DMS114 treated with DMSO at 0.1 percent for 48 hours (cell line): Measurements from ENCODE around the gene C1QTNF2.
"Not testable (repeated sequence)": the region's sequence is repeated elsewhere in the genome, so short reads cannot be mapped to it uniquely, and the experiment has no call there.

Experiments
- DNase-seq: peaks from one replicate; lab custom pipeline; 2025; ENCODE audit not compliant: unreplicated experiment; lab: John Stamatoyannopoulos, UW

The C1QTNF2 gene

GRCh38 chr5:160342413-160342941, 27.9 kb downstream of the C1QTNF2 start:
- DNase-seq = no peak

DNA sequence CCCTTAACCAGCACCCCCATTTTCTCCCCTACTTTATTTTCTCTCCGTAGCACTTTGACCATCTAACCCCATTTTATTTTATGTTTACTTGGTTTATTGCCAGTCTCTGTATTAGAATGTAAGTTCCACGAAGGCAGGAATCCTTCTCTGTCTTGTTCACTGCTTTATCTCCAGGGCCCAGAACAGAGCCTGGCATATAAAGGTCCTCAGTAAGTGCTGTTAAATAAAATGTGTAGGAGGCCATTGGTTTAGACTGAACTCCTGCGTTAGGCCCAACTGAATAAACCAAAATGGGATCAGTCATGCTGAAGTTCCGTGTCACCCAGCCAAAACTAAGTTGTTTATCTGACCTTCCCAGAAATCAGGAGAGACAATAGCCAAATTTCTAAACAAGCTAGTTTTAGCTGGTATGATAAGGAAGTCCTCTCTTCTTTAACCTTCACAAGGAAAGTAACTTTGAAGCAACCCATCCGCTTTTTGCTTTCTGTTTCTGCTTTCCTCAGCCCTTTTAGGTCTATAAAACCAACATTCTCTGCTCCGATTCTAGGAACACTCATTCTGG, 29.0 kb downstream of the C1QTNF2 start:
- DNase-seq = no peak

DNA sequence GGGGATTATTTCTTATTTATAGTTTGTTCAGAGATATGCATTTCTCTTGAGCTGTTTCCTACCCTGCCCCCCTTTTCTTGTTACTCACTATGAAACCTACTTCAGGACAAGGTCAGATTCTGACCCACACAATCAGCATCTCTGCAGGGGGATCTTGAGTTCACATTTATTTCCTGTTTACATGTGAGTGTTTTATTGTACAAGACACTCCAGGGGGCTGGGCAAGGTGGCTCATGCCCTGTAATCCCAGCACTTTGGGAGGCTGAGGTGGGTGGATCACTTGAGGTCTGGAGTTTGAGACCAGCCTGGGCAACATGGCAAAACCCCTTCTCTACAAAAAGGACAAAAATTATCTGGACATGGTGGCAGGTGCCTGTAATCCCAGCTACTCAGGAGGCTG, 29.9 kb downstream of the C1QTNF2 start:
- DNase-seq = not testable (repeated sequence)

DNA sequence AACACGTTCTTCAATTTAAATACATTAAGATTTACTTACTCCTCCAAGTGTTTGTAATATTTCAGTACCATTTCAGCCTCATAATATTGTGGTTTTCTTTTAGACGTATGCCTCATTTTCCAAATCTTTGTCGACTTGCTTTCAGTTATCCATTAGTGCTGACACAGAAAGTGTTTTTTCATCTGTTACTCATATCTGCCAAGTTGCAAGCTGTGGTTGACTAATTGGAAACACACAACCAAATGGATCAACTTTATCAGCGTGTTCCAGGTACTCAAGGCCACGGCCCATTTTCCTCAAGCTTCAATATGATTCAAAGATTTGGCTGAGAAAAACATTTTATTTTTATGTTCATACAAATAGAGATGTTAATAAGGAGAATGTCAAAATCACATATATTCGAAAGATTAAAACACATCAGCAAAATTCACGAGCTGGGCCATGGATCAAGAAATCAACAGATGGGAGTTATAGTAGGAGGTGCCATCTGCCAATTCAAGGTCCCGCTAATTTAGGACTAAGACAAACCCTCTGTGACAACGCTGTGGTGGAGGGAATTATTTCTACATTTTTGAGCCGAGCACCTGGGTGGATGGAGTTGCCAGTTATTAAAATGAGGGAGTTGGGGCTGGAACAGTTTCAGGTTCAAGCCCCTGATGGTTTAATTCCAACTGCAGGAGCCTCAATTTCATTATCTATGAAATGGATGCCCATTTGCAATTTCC, 30.9 kb downstream of the C1QTNF2 start:
- DNase-seq = no peak

GRCh38 chr5:160334716-160335115, 35.7 kb downstream of the C1QTNF2 start:
- not testable (repeated sequence) for DNase-seq

- no peak for DNase-seq
These were observed 36.7 kb downstream of the C1QTNF2 start for GRCh38 chr5:160333721-160334120.

- DNase-seq = no peak
These were observed 40.2 kb downstream of the C1QTNF2 start for GRCh38 chr5:160330212-160330611.

GRCh38 chr5:160327818-160328217, 42.6 kb downstream of the C1QTNF2 start:
- no peak for DNase-seq

DNA sequence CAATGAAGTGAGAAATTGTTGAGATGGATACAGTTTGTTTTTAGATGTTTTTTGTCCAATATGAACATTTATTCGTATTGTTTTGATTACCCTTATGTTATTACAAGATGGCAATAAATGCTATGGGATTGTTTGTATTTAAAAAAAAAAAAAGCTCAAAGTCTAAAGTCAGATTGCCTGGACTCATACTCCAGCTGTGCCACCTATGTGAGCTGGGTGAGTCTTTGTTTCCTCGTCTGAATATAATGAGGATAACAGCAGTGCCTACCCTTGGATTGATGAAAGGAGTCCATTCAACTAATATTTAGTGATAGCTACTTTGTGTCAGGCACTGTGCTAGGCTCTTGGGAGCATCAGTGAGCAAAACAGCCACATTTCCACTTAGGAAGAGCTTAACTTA, 43.4 kb downstream of the C1QTNF2 start:
- no peak for DNase-seq

DNA sequence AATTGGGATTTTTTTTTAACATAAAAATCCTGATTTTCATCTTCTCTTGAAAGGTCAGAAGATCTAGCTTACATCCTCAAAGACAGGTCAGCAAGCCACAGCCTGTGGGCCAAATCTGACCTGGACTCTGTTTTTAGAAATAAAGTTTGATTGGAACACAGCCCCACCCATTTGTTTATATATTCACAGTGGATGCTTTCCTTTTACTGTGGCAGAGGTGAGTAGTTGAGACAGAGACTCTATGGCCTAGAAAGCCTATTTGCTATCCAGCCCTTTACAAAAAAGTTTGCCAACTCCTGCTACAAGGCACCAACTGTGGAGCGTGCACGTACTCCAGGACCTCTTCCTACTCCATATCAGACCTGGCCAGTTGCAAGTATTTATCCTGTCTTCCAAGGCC, 44.7 kb downstream of the C1QTNF2 start:
- no peak for DNase-seq

GRCh38 chr5:160324886-160325285, 45.5 kb downstream of the C1QTNF2 start:
- DNase-seq = no peak

DNA sequence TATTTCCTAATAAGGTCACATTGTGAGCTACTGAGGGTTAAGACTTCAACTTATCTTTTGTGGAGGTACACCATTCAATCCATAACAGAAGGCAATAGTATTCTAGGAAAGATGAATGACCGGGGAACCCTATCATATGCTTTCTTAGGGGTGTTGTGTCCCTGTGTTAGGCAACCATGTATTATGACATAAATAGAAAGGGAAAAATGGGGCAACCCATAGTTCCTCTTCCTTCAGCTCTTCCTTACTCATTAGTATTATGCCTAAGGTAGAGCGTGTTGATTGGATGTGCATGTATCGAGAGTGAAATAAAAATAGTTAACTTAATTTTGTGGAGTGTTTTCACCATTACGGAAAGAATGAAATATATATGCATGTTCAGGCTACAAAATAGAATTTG, 52.0 kb downstream of the C1QTNF2 start:
- no peak for DNase-seq

GRCh38 chr5:160317434-160317833, 53.0 kb downstream of the C1QTNF2 start:
- DNase-seq = no peak

- DNase-seq = no peak
These were observed 54.5 kb downstream of the C1QTNF2 start for GRCh38 chr5:160315968-160316367.

- DNase-seq = no peak
These were observed 57.3 kb downstream of the C1QTNF2 start for GRCh38 chr5:160312960-160313727.

- DNase-seq = no peak
These were observed 58.1 kb downstream of the C1QTNF2 start, which contains the start of gene CCNJL for GRCh38 chr5:160312134-160312959. Gene CCNJL, minus strand, starts transcription at chr5:160312564. Its CDS starts 641 bp downstream, at chr5:160311923.

DNA sequence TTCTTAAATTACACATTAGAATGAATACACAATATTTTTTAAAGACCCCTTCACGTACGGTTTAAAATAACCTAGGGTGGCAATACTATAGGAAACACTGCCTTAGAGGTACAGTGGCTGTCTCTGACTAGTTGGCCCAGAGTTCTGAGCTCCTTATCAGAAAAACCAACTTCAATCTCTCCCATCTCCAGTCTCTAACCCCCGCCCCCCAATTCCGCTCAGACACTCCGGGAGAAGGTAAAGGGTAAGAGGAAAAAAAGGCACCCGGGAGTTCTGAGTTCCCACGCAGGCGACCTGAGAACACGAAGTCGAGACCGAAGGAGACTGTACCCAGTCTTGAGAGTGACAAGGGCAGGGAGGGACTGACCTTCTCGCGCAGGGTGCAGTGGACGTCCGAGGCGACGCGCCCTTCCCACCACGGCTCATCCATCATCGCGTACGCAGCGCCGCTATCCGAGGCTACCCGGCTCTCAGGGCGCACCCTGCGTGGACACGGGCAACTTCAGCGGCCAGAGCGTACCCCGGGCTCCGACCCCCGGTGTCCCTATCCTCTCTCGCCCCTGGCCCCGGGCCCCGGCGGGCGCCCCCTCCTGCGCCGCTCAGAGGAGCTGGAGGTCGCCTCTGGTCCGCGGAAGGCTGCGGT, 58.8 kb downstream of the C1QTNF2 start:
- DNase-seq = no peak

- no peak for DNase-seq
These were observed 59.7 kb downstream of the C1QTNF2 start for GRCh38 chr5:160310552-160311295.

DNA sequence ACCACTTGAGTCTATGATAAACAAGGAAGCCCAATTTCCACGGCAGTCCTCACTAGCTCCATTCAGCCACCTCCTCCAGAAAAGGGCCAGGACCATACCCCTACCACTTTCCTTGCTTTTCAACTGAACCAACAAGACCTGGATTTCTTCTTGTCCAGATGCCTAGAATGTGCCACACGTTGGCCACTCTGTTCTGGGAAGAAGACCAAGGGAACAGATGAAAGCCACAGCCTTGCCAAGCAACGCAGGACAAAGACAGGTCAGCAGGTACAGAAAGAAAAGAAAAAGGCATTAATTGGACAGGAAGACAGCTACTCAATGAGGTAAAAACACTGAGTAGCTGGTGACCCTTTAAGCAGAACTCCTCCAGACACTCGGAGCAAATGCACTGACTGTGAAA, 60.3 kb downstream of the C1QTNF2 start:
- no peak for DNase-seq

DNA sequence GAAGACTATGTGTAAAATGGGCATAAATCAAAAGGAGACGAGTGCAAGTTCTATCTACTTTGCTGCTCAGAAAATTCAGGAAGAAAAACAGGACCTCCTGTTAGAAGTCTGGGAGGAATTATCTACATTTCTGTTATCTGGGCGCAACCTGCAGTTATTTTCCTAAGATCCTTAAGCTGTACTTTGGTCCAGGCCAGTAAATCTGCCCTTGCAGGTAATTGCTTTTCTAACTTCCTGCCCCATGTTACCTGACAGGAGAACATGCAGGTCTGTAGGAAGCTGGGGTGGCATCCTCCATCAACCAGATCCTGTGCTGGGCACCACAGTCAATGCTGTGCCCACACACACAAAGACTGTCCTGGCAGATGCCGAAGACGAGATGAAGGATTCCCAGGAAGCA, 63.7 kb downstream of the C1QTNF2 start:
- DNase-seq = no peak
